Urinary bladder (tissue), 4 donors: ENCODE measurements around the gene BLVRB. TPM values are rescaled to one million over a fixed set of nuclear protein-coding genes. Genes with fewer than 3 reads are reported as not detected.
A peak's percentile ranks its signal among the peaks of the same experiment; 100 is the strongest.

Experiments
- DNase-seq: peaks from one replicate; pipeline ENCODE4 v3.0.0-alpha.2; 2015; ENCODE audit errors: extremely low spot score
- H3K27ac ChIP-seq: one replicate; pipeline ENCODE4 v1.5.1; 2013; ENCODE audit warnings: low read depth, mild to moderate bottlenecking, moderate library complexity
- H3K36me3 ChIP-seq: one replicate; pipeline ENCODE4 v1.6.1; 2013; ENCODE audit warnings: mild to moderate bottlenecking, moderate library complexity; ENCODE audit not compliant: insufficient read depth
- H3K4me1 ChIP-seq: one replicate; pipeline ENCODE4 v1.6.1; 2013; ENCODE audit warnings: mild to moderate bottlenecking, moderate library complexity; ENCODE audit not compliant: insufficient read depth
- H3K4me3 ChIP-seq: one replicate; pipeline ENCODE4 v1.5.1; 2013; ENCODE audit warnings: low read depth, low read length
- WGBS: extraction: QIAGEN DNeasy Blood & Tissue Kit; methylation state at CpG from one replicate; pipeline ENCODE4 v1.1.7; 2013; 5-methylcytosine and 5-hydroxymethylcytosine counted together
- polyA plus RNA-seq: library from polyadenylated mRNA; stranded (reverse); fragments of 200-250 nt; gene quantifications from one replicate; pipeline ENCODE4 v1.2.3, GENCODE V29; 2013
- small RNA-seq: library from RNA; depleted of rRNA; stranded (forward); fragments of <200 nt; gene quantifications from one replicate; pipeline ENCODE3, GENCODE V24; 2014
- total RNA-seq: library from RNA; depleted of rRNA; stranded (reverse); fragments of >200 nt; gene quantifications from one replicate; pipeline ENCODE4 v1.2.3, GENCODE V29; 2014
- donor health status: healthy with polysubstance abuse.
- donor health status: healthy.

BLVRB gene
- total and polyA plus RNA-seq, 2 donors, result 48.2 to 200 TPM

- Histone ChIP-seq H3K36me3 (no peaks in the 10 kb centered on the region), H3K4me1 (no peaks in the 10 kb centered on the region), H3K27ac (no peak overlapping the region), H3K4me3 (no peak overlapping the region)
- no peak for DNase-seq
- 59% methylated on average over 22 of the region's 22 CpGs for WGBS
Observed at GRCh38 chr19:40407714-40408597, 57.6 kb downstream of the BLVRB start.

- H3K4me1 ChIP-seq, result no peaks in the 10 kb centered on the region
- no peaks in the 10 kb centered on the region for H3K36me3 ChIP-seq
- DNase-seq, result peak; percentile 51
- under 1% methylated on average over 41 of the region's 41 CpGs for WGBS
- peak overlapping the region; percentile 50 for H3K4me3 ChIP-seq
- H3K27ac ChIP-seq, result peak overlapping the region; percentile 59
Observed at GRCh38 chr19:40403262-40403984, 62.1 kb downstream of the BLVRB start.

GRCh38 chr19:40400559-40400958 lies 65.0 kb downstream of the BLVRB start:
- Histone ChIP-seq H3K4me1 (no peaks in the 10 kb centered on the region), H3K4me3 (no peak overlapping the region), H3K36me3 (no peaks in the 10 kb centered on the region), H3K27ac (no peak overlapping the region)
- 55% methylated on average over 3 of the region's 3 CpGs for WGBS
- no peak for DNase-seq

GRCh38 chr19:40398417-40399131 lies 67.0 kb downstream of the BLVRB start:
- no peak for DNase-seq
- Histone ChIP-seq H3K27ac (no peak overlapping the region), H3K36me3 (no peaks in the 10 kb centered on the region), H3K4me1 (no peaks in the 10 kb centered on the region), H3K4me3 (no peak overlapping the region)
- WGBS, result 53% methylated on average over 49 of the region's 49 CpGs

Small RNA genes lying within 50 kb of the gene (small RNA-seq; reads per million reads assigned to genes)
- not detected for gene RF00017

Other genes with a start within 250 kb of the BLVRB start
- 0.21 TPM for gene TTC9B, start 247.4 kb downstream of the BLVRB start, total RNA-seq
- gene TTC9B, start 247.4 kb downstream of the BLVRB start, polyA plus RNA-seq, result 0.13 TPM
- gene CCNP, start 239.1 kb downstream of the BLVRB start, total RNA-seq, result not detected
- gene CCNP, start 239.1 kb downstream of the BLVRB start, polyA plus RNA-seq, result 0.19 TPM
- 98.9 TPM for gene AKT2, start 180.4 kb downstream of the BLVRB start, total RNA-seq
- 90.1 TPM for gene AKT2, start 180.4 kb downstream of the BLVRB start, polyA plus RNA-seq
- 4.9 TPM for gene C19orf47, start 117.3 kb downstream of the BLVRB start, total RNA-seq
- 16.3 TPM for gene C19orf47, start 117.3 kb downstream of the BLVRB start, polyA plus RNA-seq
- 133 TPM for gene PLD3, start 117.0 kb downstream of the BLVRB start, total RNA-seq
- gene PLD3, start 117.0 kb downstream of the BLVRB start, polyA plus RNA-seq, result 289 TPM
- not detected for gene HIPK4, start 75.6 kb downstream of the BLVRB start, total RNA-seq
- gene HIPK4, start 75.6 kb downstream of the BLVRB start, polyA plus RNA-seq, result 0.20 TPM
- 3.2 TPM for gene PRX, start 52.4 kb downstream of the BLVRB start, total RNA-seq
- gene PRX, start 52.4 kb downstream of the BLVRB start, polyA plus RNA-seq, result 6.7 TPM
- 6.8 TPM for gene SERTAD1, start 39.8 kb downstream of the BLVRB start, total RNA-seq
- 24.5 TPM for gene SERTAD1, start 39.8 kb downstream of the BLVRB start, polyA plus RNA-seq
- gene SERTAD3, start 21.4 kb downstream of the BLVRB start, total RNA-seq, result 32.2 TPM
- 43.8 TPM for gene SERTAD3, start 21.4 kb downstream of the BLVRB start, polyA plus RNA-seq
- gene SPTBN4, start 1.3 kb upstream of the BLVRB start, total RNA-seq, result 1.7 TPM
- gene SPTBN4, start 1.3 kb upstream of the BLVRB start, polyA plus RNA-seq, result 3.8 TPM
- 10.2 TPM for gene SHKBP1, start 111.1 kb upstream of the BLVRB start, total RNA-seq
- 77.9 TPM for gene SHKBP1, start 111.1 kb upstream of the BLVRB start, polyA plus RNA-seq
- 305 TPM for gene LTBP4, start 135.6 kb upstream of the BLVRB start, total RNA-seq
- gene LTBP4, start 135.6 kb upstream of the BLVRB start, polyA plus RNA-seq, result 647 TPM
- 22.8 TPM for gene NUMBL, start 224.9 kb upstream of the BLVRB start, total RNA-seq
- gene NUMBL, start 224.9 kb upstream of the BLVRB start, polyA plus RNA-seq, result 63.3 TPM